HUES48 (cell line): ENCODE results near the gene TRMT11.
"Not testable (repeated sequence)": the region's sequence is repeated elsewhere in the genome, so short reads cannot be mapped to it uniquely, and the experiment has no call there.

Source experiments
- H3K27ac ChIP-seq: one replicate; pipeline ENCODE4 v1.7.0; 2013; ENCODE audit warnings: low read depth, low read length, inconsistent platforms
- H3K27me3 ChIP-seq: 2 replicates; pipeline ENCODE4 v1.6.1; 2013; ENCODE audit warnings: mild to moderate bottlenecking, low read length; ENCODE audit not compliant: control insufficient read depth, insufficient read depth
- H3K36me3 ChIP-seq: 2 replicates; pipeline ENCODE4 v1.6.1; 2013; ENCODE audit warnings: low read length; ENCODE audit not compliant: control insufficient read depth, insufficient read depth
- H3K4me1 ChIP-seq: 2 replicates; pipeline ENCODE4 v1.6.1; 2013; ENCODE audit warnings: mild to moderate bottlenecking, low read length; ENCODE audit not compliant: control insufficient read depth, insufficient read depth
- H3K4me3 ChIP-seq: 2 replicates; pipeline ENCODE4 v1.5.1; 2013; ENCODE audit warnings: mild to moderate bottlenecking, low read depth, low read length
- H3K9ac ChIP-seq: 2 replicates; pipeline ENCODE4 v1.6.1; 2013; ENCODE audit warnings: mild to moderate bottlenecking, low read depth, low read length, moderate library complexity
- H3K9me3 ChIP-seq: 2 replicates; pipeline ENCODE4 v1.6.1; 2013; ENCODE audit warnings: low read length; ENCODE audit not compliant: control insufficient read depth, insufficient read depth

TRMT11 gene

GRCh38 chr6:125994670-125995488 lies 8.5 kb downstream of the TRMT11 start:
- peaks cover 6% of the 10 kb centered on the region for H3K4me1 ChIP-seq
- H3K27ac ChIP-seq, result no peak overlapping the region
- no peaks in the 10 kb centered on the region for H3K9me3 ChIP-seq
- H3K9ac ChIP-seq, result no peak overlapping the region
- no peaks in the 10 kb centered on the region for H3K27me3 ChIP-seq
- no peak overlapping the region for H3K4me3 ChIP-seq
- H3K36me3 ChIP-seq, result peaks cover 38% of the 10 kb centered on the region

DNA sequence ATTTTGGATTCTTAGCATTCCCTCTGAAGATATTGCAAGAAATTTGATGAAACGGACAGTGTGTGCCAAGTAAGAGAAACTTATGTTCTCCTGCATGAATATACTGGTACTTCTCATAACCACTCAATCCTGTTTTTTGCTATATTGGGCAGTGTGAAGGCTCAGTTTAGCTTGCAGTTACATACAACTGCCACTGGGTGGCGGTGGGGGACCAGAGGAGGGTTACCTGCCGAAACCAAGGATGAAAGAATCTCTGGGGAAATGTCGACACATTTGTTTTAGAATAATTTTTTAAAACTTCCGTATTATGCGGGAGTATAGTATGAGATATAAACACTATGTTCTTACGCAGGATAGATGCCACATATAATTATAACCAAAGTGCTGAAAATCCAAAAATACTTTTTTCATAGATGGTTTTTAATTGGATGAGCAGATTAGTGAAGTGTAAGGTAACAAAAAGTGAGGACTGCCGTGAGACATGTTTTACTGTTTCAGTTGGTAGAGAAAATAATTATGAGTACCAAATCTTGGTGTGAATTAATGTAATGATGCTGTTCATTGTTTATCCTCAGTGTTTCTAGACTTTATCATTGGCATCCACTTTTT lies 9.7 kb downstream of the TRMT11 start:
- Histone ChIP-seq H3K9me3 (no peaks in the 10 kb centered on the region), H3K4me3 (no peak overlapping the region), H3K36me3 (peaks cover 50% of the 10 kb centered on the region), H3K9ac (no peak overlapping the region), H3K4me1 (no peaks in the 10 kb centered on the region), H3K27me3 (no peaks in the 10 kb centered on the region), H3K27ac (no peak overlapping the region)

GRCh38 chr6:126002755-126003679 lies 16.7 kb downstream of the TRMT11 start:
- no peak overlapping the region for H3K9ac ChIP-seq
- peaks cover 93% of the 10 kb centered on the region for H3K36me3 ChIP-seq
- no peak overlapping the region for H3K27ac ChIP-seq
- no peak overlapping the region for H3K4me3 ChIP-seq
- H3K27me3 ChIP-seq, result no peaks in the 10 kb centered on the region
- peaks cover 3% of the 10 kb centered on the region; the same call in 1 of the 2 replicates for H3K4me1 ChIP-seq
- H3K9me3 ChIP-seq, result no peaks in the 10 kb centered on the region

GRCh38 chr6:126007800-126008199 lies 21.5 kb downstream of the TRMT11 start:
- Histone ChIP-seq H3K27ac (no peak overlapping the region), H3K9me3 (no peaks in the 10 kb centered on the region), H3K9ac (no peak overlapping the region), H3K4me3 (no peak overlapping the region), H3K4me1 (no peaks in the 10 kb centered on the region), H3K27me3 (no peaks in the 10 kb centered on the region), H3K36me3 (peaks cover 92% of the 10 kb centered on the region)

DNA sequence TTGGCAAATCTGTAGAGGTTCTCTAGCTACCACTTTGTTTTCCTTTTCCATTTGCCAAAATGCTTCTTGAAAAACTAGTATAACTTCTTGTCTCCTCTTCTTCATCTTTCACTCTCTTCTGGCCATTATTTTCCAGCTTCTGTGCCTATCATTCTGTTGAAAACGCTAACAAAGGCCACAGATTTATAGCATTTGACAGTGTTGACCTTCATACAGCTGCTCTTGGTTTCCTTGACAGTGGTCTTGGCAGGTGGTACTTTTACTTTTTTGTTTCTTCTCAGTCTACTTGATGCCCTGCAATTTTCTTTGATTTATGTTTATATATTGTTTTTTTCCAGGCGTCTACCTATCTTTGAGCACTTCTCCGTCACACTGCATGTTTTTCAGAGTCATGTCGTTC lies 23.7 kb downstream of the TRMT11 start:
- Histone ChIP-seq H3K36me3 (peaks cover 95% of the 10 kb centered on the region), H3K9me3 (no peaks in the 10 kb centered on the region), H3K9ac (no peak overlapping the region), H3K4me1 (no peaks in the 10 kb centered on the region), H3K27me3 (no peaks in the 10 kb centered on the region), H3K4me3 (no peak overlapping the region), H3K27ac (no peak overlapping the region)

- no peaks in the 10 kb centered on the region for H3K27me3 ChIP-seq
- H3K4me1 ChIP-seq, result no peaks in the 10 kb centered on the region
- H3K9me3 ChIP-seq, result no peaks in the 10 kb centered on the region
- no peak overlapping the region for H3K4me3 ChIP-seq
- H3K36me3 ChIP-seq, result peaks cover 95% of the 10 kb centered on the region
- no peak overlapping the region for H3K9ac ChIP-seq
- H3K27ac ChIP-seq, result no peak overlapping the region
These were observed 29.5 kb downstream of the TRMT11 start for GRCh38 chr6:126015863-126016262.

DNA sequence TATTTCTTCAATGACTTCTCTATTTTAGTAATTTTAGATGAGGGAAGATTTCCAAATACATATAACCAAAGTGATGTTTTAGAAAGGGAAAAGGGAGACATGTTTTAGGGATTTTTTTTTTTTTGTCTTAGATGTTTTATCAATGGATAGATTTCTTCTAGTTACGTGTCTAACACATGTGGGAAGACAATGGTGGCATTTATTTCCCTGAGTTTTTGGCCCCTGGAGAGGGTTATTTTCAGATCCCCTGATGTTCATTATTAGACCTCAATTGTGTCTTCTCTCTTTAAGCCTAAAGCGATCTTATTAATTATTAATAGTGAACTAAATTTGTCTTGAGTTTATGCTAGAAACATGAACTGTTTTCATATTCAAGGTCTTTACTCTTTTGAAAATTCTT lies 30.3 kb downstream of the TRMT11 start:
- Histone ChIP-seq H3K9me3 (no peaks in the 10 kb centered on the region), H3K4me1 (no peaks in the 10 kb centered on the region), H3K27me3 (no peaks in the 10 kb centered on the region), H3K9ac (no peak overlapping the region), H3K4me3 (no peak overlapping the region), H3K36me3 (peaks cover 95% of the 10 kb centered on the region), H3K27ac (no peak overlapping the region)

DNA sequence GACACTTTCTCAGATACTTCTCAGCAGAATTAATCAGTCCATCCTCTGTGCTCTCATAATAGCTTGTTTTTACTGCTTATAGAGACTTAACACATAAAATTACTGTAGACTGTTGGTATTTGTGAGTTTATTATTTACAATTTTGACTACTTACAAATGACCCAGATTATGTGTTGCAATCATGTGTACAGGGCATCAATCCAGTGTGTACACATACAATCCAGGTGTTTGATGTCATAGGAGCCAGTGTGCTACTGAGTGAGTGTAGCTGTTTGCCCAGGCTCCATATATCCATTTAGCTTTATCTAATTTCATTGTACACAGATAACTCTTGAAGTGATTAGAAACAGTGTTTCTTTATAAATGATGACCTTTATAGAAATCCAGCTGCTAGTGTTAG lies 31.3 kb downstream of the TRMT11 start:
- no peak overlapping the region for H3K9ac ChIP-seq
- H3K9me3 ChIP-seq, result no peaks in the 10 kb centered on the region
- no peaks in the 10 kb centered on the region for H3K4me1 ChIP-seq
- no peak overlapping the region for H3K27ac ChIP-seq
- peaks cover 95% of the 10 kb centered on the region for H3K36me3 ChIP-seq
- no peak overlapping the region for H3K4me3 ChIP-seq
- H3K27me3 ChIP-seq, result no peaks in the 10 kb centered on the region

GRCh38 chr6:126020305-126021050 lies 34.1 kb downstream of the TRMT11 start:
- Histone ChIP-seq H3K27ac (no peak overlapping the region), H3K27me3 (no peaks in the 10 kb centered on the region), H3K9ac (no peak overlapping the region), H3K9me3 (no peaks in the 10 kb centered on the region), H3K4me3 (no peak overlapping the region), H3K4me1 (no peaks in the 10 kb centered on the region), H3K36me3 (peaks cover 95% of the 10 kb centered on the region)

DNA sequence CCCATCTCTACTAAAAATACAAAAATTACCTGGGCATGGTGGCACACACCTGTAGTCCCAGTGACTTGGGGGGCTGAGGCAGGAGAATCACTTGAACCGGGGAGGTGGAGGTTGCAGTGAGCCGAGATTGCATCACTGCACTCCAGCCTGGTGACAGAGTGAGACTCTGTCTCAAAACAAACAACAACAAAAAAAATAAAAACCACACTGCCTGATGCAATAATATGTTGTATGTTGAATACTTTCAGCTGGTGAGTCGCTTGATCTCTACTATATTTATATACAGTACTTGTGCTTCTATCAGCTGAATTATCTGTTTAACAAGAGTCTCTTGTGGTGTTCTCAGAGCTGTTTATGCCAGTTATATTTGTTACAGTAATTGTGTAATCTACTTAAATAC lies 37.1 kb downstream of the TRMT11 start:
- not testable (repeated sequence) for H3K27me3 ChIP-seq, H3K9ac ChIP-seq, H3K9me3 ChIP-seq, H3K4me1 ChIP-seq, H3K4me3 ChIP-seq, H3K27ac ChIP-seq
- peaks cover 89% of the 10 kb centered on the region for H3K36me3 ChIP-seq
